Measurements from ENCODE around the gene PSMD11.

DNA sequence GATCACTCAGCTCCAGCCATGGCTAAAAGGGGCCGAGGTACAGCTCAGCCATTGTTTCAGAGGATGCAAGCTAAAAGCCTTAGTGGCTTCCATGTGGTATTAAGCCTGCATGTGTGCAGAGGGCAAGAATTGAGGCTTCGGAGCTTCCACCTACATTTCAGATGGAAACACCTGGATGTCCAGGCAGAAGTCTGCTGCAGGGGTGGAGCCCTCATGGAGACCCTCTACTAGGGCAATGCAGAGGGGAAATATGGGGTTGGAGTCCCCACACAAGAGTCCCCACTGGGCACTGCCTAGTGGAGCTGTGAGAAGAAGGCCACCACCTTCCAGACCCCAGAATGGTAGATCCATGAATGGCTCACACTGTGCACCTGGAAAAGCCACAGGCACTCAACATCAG is 14.7 kb upstream of the PSMD11 start:
- no peak for TF ChIP-seq ZNF274 (IDR thresholded peaks at IDR 0.05; ENCODE audit: low read depth, low read length)
- no peak for TF ChIP-seq SUZ12 (IDR thresholded peaks at IDR 0.05; ENCODE audit: extremely low read depth, insufficient read depth, insufficient read length)

Measured in NT2/D1 (cell line).